K562 (cell line): Measurements from ENCODE around the gene GPX7. TPM values are rescaled to one million over a fixed set of nuclear protein-coding genes. Genes with fewer than 3 reads are reported as not detected.

Experiments used
- CBX8 ChIP-seq: fragments of 200-600 bp; sonication (generic); IDR thresholded peaks from 2 replicates; pipeline ENCODE4 v1.6.1; 2012; ENCODE audit warnings: borderline replicate concordance, mixed run types, low read depth, mild to moderate bottlenecking, moderate library complexity, mixed read lengths, low read length, control low read depth, inconsistent platforms; ENCODE audit not compliant: poor library complexity, severe bottlenecking; ENCODE audit errors: extremely low read depth
- ELF4 ChIP-seq: fragments of 450-650 bp; formaldehyde crosslinking; IDR thresholded peaks from 2 replicates; pipeline ENCODE4 v1.4.0; 2022; ENCODE audit warnings: missing genetic modification characterization
- GABPB2 ChIP-seq: fragments of 250-450 bp; sonication (Bioruptor Pico); conservative IDR thresholded peaks from 2 replicates; pipeline ENCODE4 v1.5.1; 2021; ENCODE audit warnings: mild to moderate bottlenecking
- GATAD2A ChIP-seq: fragments of 450-650 bp; IDR thresholded peaks from 2 replicates; pipeline ENCODE4 v1.6.1; 2017
- HOMEZ ChIP-seq: fragments of 250-450 bp; sonication (Bioruptor Pico); IDR thresholded peaks from 2 replicates; pipeline ENCODE4 v1.4.0; 2020; ENCODE audit warnings: mild to moderate bottlenecking, moderate library complexity
- KLF13 ChIP-seq: fragments of 450-650 bp; IDR thresholded peaks from 2 replicates; pipeline ENCODE4 v1.6.1; 2016; ENCODE audit warnings: missing genetic modification characterization, low read depth, mild to moderate bottlenecking, missing compliant biosample characterization, moderate library complexity, borderline replicate concordance
- MAZ ChIP-seq, 2 experiments: fragments of 450-650 bp in 1 of 2; sonication (generic) in 1 of 2; formaldehyde crosslinking; IDR thresholded peaks in 1 of 2; conservative IDR thresholded peaks in 1 of 2; 2 replicates each; pipeline versions ENCODE4 v1.4.0 to v1.5.0; 2020; ENCODE audit warnings: mild to moderate bottlenecking in 1 of 2, missing genetic modification reagents in 1 of 2
- MCM2 ChIP-seq: fragments of 450-650 bp; IDR thresholded peaks from 2 replicates; pipeline ENCODE4 v1.6.1; 2017; ENCODE audit warnings: low read depth, mild to moderate bottlenecking
- NRF1 ChIP-seq, 2 experiments: fragments of 450-650 bp; IDR thresholded peaks in 1 of 2; conservative IDR thresholded peaks in 1 of 2; 2 replicates each; pipeline ENCODE4 v1.6.1; 2014; ENCODE audit warnings: mild to moderate bottlenecking in 2 of 2
- NUFIP1 ChIP-seq: fragments of 450-650 bp; IDR thresholded peaks from 2 replicates; pipeline ENCODE4 v1.6.1; 2018; ENCODE audit not compliant: partially characterized antibody
- RBM22 ChIP-seq: fragments of 200-400 bp; formaldehyde crosslinking; IDR thresholded peaks from 2 replicates; pipeline ENCODE4 v1.6.1; 2018; ENCODE audit warnings: low read length, low read depth; ENCODE audit not compliant: poor library complexity, severe bottlenecking
- REST ChIP-seq, 2 experiments: fragments of 450-650 bp; formaldehyde crosslinking in 1 of 2; IDR thresholded peaks; 2 replicates each; pipeline versions ENCODE4 v1.4.0 to v1.6.1; 2014 to 2020; ENCODE audit warnings: mild to moderate bottlenecking in 2 of 2, borderline replicate concordance in 1 of 2, low read depth in 1 of 2
- SUPT5H ChIP-seq: fragments of 450-650 bp; IDR thresholded peaks from 2 replicates; pipeline ENCODE4 v1.6.1; 2016
- VEZF1 ChIP-seq: fragments of 200-800 bp; sonication (Bioruptor generic); IDR thresholded peaks from 2 replicates; pipeline ENCODE4 v1.6.1; 2017; ENCODE audit warnings: missing genetic modification characterization, missing compliant biosample characterization
- ZNF584 ChIP-seq: fragments of 200-800 bp; sonication (Bioruptor generic); IDR thresholded peaks from 2 replicates; pipeline ENCODE4 v1.6.1; 2016; ENCODE audit warnings: low read depth, mild to moderate bottlenecking, missing genetic modification characterization, missing compliant biosample characterization
- ZNF785 ChIP-seq: fragments of 250-450 bp; sonication (Bioruptor Pico); IDR thresholded peaks from 2 replicates; pipeline ENCODE4 v1.4.0; 2020; ENCODE audit warnings: mild to moderate bottlenecking
- polyA plus RNA-seq, 8 experiments: library from polyadenylated mRNA; depleted of rRNA in 4 of 8; stranded (reverse) in 5 of 8; unstranded in 3 of 8; fragments of >200 nt; fragmentation: Nextera tagmentation in 2 of 8; fragmentation: Illumina TruSeq in 1 of 8; extraction: Ambion mirVana in 2 of 8; extraction: Trizol in 1 of 8; gene quantifications; 2 replicates each; pipeline versions ENCODE4 v1.2.1 to v1.2.3, GENCODE V29; 2011 to 2014; ENCODE audit warnings: inconsistent platforms in 1 of 8, missing spikeins in 1 of 8
- total RNA-seq, 7 experiments: library from RNA; depleted of rRNA in 6 of 7; stranded (reverse); fragments of >200 nt in 6 of 7; fragmentation: Illumina TruSeq in 2 of 7; extraction: Trizol in 2 of 7; gene quantifications; 2 replicates each; pipeline versions ENCODE4 v1.2.1 to v1.2.3, GENCODE V29; 2011 to 2021; ENCODE audit warnings: low replicate concordance in 1 of 7

GPX7 gene
- total and polyA plus RNA-seq, 9 of the 15 experiments (the other 6 are each of a cell fraction or from before 2014, with no cell fraction given): 0.08 TPM; not detected in 8

GRCh38 chr1:52613636-52614373, 11.6 kb downstream of the GPX7 start (continued):
- TF ChIP-seq REST (IDR thresholded peaks at IDR 0.05; ENCODE audit: borderline replicate concordance) (no peak; the same call in 1 of the 2 replicates), REST (CRISPR knock-in tag; IDR thresholded peaks at IDR 0.05; ENCODE audit: low read depth) (no peak), GATAD2A (no peak), NUFIP1 (no peak), SUPT5H (no peak), GABPB2 (CRISPR knock-in tag) (no peak), NRF1 (conservative IDR thresholded peaks at IDR 0.05 in 1 of 2, IDR thresholded peaks at IDR 0.05 in 1 of 2) (no peak), KLF13 (tag) (no peak), MAZ (CRISPR knock-in tag; conservative IDR thresholded peaks at IDR 0.05 in 1 of 2, IDR thresholded peaks at IDR 0.05 in 1 of 2) (no peak; a peak in 1 of 4 replicates), RBM22 (no peak), MCM2 (no peak), ELF4 (CRISPR knock-in tag) (no peak), CBX8 (no peak), VEZF1 (CRISPR knock-in tag) (no peak), HOMEZ (CRISPR knock-in tag) (no peak), ZNF785 (no peak), ZNF584 (CRISPR knock-in tag) (no peak)
